ENCODE results near the gene OXSR1.
"Not testable (repeated sequence)": the region's sequence is repeated elsewhere in the genome, so short reads cannot be mapped to it uniquely, and the experiment has no call there.

Gene OXSR1

DNA sequence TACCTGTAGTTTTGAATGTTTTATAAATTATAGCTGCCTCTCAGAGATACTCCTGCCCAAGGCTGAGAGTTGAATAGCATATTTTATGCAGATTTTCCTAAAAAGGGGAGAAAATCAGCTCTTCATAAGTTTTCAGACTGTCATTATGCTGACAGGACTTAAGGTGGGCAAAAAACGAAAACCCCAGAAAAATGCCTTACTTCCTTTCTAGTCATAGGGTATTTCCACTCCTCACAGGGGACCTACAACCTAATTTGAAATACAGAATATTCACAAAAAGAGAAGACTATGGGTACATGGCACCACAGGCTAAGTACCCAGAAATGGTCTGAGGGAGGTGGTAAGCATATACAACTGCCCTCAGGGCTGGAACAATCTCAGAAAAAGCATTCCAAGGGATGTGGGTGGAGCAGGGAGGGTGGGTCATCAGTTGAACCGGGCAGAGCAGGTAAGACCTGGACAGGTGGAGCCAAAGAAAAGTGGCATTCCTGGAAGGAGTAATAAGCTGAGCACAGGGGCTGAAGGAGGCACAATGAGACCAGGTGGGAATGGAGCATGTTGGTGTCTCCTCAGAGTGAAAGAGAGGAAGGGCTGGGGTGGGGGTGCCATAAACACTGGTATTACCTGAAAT is 10.6 kb upstream of the OXSR1 start:
- TF ChIP-seq, protein P1, sequence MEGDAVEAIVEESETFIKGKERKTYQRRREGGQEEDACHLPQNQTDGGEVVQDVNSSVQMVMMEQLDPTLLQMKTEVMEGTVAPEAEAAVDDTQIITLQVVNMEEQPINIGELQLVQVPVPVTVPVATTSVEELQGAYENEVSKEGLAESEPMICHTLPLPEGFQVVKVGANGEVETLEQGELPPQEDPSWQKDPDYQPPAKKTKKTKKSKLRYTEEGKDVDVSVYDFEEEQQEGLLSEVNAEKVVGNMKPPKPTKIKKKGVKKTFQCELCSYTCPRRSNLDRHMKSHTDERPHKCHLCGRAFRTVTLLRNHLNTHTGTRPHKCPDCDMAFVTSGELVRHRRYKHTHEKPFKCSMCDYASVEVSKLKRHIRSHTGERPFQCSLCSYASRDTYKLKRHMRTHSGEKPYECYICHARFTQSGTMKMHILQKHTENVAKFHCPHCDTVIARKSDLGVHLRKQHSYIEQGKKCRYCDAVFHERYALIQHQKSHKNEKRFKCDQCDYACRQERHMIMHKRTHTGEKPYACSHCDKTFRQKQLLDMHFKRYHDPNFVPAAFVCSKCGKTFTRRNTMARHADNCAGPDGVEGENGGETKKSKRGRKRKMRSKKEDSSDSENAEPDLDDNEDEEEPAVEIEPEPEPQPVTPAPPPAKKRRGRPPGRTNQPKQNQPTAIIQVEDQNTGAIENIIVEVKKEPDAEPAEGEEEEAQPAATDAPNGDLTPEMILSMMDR (IDR thresholded peaks at IDR 0.05; ENCODE audit: control extremely low read depth, extremely low read depth, low read depth, missing control alignments), result no peak
- ChIA-PET POLR2A (interaction anchor here (0.6 kb wide), 1 partner anchor 10 kb away, joined by 3 read pairs; no protein-coding TSS in a partner anchor), CTCF (interaction anchor here (1.0 to 5.6 kb wide), 5 partner anchors 9 to 838 kb away, joined by 3 to 35 read pairs (median 3); partner anchors contain the start of genes MYD88 and OXSR1)
- no peak for DNase-seq (ENCODE audit: extremely low spot score)

DNA sequence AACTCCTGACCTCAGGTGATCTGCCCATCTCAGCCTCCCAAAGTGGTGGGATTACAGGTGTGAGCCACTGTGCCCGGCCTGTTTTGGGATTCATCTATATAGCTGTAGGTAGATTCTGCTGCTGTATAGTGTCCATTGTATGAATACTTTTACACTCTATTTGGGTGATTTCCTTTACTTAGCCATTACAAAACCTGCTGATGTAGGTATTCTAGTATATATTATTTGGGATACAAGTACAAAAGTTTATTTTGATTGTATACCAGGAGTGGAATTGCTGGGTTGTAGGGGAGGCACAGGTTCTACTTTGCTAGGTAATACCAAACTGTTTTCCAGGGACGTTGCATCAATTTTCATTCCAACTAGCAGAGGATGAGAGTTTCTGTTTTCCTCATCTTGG is 9.5 kb upstream of the OXSR1 start:
- TF ChIP-seq, protein P1 (IDR thresholded peaks at IDR 0.05; ENCODE audit: control extremely low read depth, extremely low read depth, low read depth, missing control alignments), result no peak
- POLR2A ChIA-PET, result no interaction called here
- no peak for DNase-seq (ENCODE audit: extremely low spot score)
- CTCF ChIA-PET, result interaction anchor here (1.7 to 5.6 kb wide), 2 partner anchors 8 to 28 kb away, joined by 3 to 35 read pairs; partner anchors contain the start of gene OXSR1

DNA sequence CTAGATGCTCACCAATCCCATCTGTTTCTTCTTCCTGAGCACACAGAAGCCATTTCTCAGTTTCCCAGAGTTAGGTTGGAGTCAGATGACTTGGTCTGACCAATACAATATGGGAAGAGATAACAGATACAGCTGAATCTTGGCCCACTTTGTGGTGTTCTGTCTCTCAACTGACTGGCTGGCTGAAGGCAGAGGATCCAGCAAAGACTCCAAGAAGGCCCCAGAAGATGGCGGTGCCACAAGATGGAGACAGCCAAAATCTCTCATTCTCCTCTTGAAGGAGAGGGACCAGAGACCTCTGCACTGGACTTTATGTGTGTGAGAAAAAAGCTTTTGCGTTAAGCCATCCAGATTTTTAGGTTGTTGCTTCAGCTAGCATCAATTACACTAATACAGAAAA is 8.2 kb upstream of the OXSR1 start:
- TF ChIP-seq, protein P1 (IDR thresholded peaks at IDR 0.05; ENCODE audit: control extremely low read depth, extremely low read depth, low read depth, missing control alignments), result no peak
- CTCF ChIA-PET, result interaction anchor here (1.5 to 5.6 kb wide), 3 partner anchors 7 to 20 kb away, joined by 3 to 35 read pairs (median 4); partner anchors contain the start of genes ACAA1 and OXSR1
- DNase-seq (ENCODE audit: extremely low spot score), result no peak
- POLR2A ChIA-PET, result no interaction called here

DNA sequence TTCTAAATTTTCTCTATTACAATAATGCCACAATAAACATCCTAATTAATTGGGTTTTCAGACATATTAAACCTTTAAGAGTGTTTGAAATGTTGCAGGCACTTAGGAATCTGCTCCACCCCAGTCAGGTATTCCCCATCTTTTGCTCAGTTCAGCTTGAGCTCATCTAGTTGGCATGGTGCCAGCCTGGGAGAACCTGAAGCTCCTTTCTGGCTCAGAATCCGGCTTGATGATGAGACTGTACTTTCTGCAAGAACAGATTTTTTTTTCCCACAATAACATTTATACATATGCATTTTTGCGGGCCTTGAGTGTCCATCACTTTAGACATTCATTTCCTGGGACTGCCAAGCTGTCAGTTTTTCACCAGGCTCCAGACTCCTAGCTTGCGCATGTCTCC is 7.7 kb upstream of the OXSR1 start:
- POLR2A ChIA-PET, result no interaction called here

DNA sequence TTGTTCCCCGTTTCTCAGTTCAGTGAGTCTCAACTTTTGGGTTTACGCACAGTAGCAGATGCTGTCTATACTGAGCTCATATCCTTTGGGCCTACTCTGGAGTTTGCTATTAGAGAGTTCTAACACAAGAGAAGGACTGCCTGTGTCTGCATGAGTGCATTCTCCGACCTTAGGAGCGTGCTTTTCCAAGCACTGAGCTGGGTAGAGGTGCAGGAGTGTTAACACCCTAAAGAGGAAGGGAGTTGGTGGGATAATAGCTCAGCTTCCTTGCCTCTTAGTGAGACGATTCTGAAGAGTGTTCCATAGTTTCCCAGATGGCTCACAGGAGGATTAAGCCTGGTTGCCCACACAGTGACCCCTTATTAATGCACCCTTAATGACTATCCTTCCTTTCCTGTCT is 6.9 kb upstream of the OXSR1 start:
- CTCF ChIA-PET, result interaction anchor here (0.9 to 1.8 kb wide), 6 partner anchors 9 to 53 kb away, joined by 3 to 6 read pairs (median 4); partner anchors contain the start of gene ACAA1
- POLR2A ChIA-PET, result no interaction called here
- TF ChIP-seq, protein P1 (IDR thresholded peaks at IDR 0.05; ENCODE audit: control extremely low read depth, extremely low read depth, low read depth, missing control alignments), result no peak
- no peak for DNase-seq (ENCODE audit: extremely low spot score)

More for the DNA sequence above, 7.7 kb upstream of the OXSR1 start:
- CTCF ChIA-PET, result interaction anchor here (0.9 to 1.6 kb wide), 4 partner anchors 9 to 21 kb away, joined by 3 to 4 read pairs (median 4); partner anchors contain the start of gene ACAA1
- TF ChIP-seq, protein P1 (IDR thresholded peaks at IDR 0.05; ENCODE audit: control extremely low read depth, extremely low read depth, low read depth, missing control alignments), result no peak
- DNase-seq (ENCODE audit: extremely low spot score), result no peak

DNA sequence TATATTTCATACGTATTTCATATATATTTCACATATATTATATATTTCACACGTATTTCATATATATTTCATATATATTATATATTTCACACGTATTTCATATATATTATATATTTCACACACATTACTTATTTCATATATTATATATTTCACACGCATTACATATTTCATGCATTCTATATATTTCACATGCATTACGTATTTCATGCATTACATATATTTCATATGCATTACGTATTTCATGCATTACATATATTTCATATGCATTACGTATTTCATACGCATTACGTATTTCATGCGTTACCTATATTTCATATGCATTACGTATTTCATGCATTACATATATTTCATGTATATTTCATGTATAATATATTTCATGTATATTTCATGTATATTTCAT is 4.6 kb upstream of the OXSR1 start:
- CTCF ChIA-PET; POLR2A ChIA-PET; DNase-seq (ENCODE audit: extremely low spot score): not testable (repeated sequence)

DNA sequence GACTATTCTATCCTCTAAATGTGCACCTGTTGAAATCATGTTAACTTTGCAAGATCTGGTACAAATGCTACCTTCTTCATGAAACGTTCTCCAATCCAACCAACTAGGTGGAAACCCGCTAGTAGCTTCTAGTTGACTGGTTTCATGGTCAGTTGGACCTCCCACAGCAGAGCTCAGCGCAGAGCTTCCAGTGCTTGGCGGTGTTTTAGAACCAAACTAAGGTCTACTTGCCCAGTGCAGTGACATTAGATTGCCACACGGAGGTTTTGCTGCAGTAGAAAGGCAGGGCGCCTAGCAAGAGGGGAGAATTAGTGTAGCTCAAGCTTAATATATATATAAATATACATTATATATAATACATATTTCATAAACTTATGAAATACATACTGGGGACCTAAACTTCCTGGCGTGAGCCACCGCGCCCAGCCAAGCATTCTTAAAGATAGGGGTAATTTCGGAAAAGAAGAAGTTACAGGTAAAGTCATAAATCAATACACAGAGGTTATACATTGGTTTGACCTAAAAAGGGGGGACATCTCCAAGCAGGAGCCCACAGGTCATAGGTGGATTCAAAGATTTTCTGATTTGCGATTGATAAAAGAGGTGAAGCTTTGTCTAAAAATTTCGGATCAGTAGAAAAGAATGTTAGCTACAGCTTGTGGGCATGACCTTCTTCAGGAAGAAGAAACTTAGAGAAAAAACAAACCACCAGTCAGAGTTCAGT is 2.1 kb upstream of the OXSR1 start:
- DNase-seq (ENCODE audit: extremely low spot score), result no peak
- ChIA-PET CTCF (interaction anchor here (0.7 to 3.7 kb wide), 10 partner anchors 9 to 101 kb away, joined by 3 to 35 read pairs (median 3); partner anchors contain the start of gene ACAA1), POLR2A (no interaction called here)
- TF ChIP-seq, protein P1 (IDR thresholded peaks at IDR 0.05; ENCODE audit: control extremely low read depth, extremely low read depth, low read depth, missing control alignments), result no peak
